Esophagus muscularis mucosa (tissue), 4 donors: ENCODE measurements around the gene AEBP2. TPM values are rescaled to one million over a fixed set of nuclear protein-coding genes. Genes with fewer than 3 reads are reported as not detected.

Experiments
- DNase-seq: peaks from one replicate; pipeline ENCODE4 v3.0.0-alpha.2; 2017; ENCODE audit errors: extremely low spot score
- H3K27ac ChIP-seq, 4 donors: fragments of 200-600 bp; sonication (generic); replicated peaks in 1 of 4; 1 replicate in 3 of 4; 2 replicates in 1 of 4; pipeline ENCODE4 v1.5.1; 2016 to 2019; ENCODE audit warnings: mild to moderate bottlenecking in 1 of 4
- H3K27me3 ChIP-seq, 4 donors: fragments of 200-600 bp; sonication (generic); one replicate each; pipeline versions ENCODE4 v1.5.1 to v1.6.0; 2016 to 2019
- H3K36me3 ChIP-seq, 4 donors: fragments of 200-600 bp; sonication (generic); one replicate each; pipeline ENCODE4 v1.5.1; 2016 to 2019
- H3K4me1 ChIP-seq, 4 donors: fragments of 200-600 bp; sonication (generic); one replicate each; pipeline ENCODE4 v1.5.1; 2016 to 2019
- H3K4me3 ChIP-seq, 4 donors: fragments of 200-600 bp; sonication (generic); 1 replicate in 2 of 4; 2 replicates in 2 of 4; pipeline ENCODE4 v1.5.1; 2016 to 2019; ENCODE audit warnings: mild to moderate bottlenecking in 4 of 4, moderate library complexity in 1 of 4
- H3K9me3 ChIP-seq, 4 donors: fragments of 200-600 bp; sonication (generic); 1 replicate in 3 of 4; 2 replicates in 1 of 4; pipeline ENCODE4 v1.5.1; 2016 to 2019
- EP300 ChIP-seq: sonication (generic); formaldehyde crosslinking; IDR thresholded peaks from one replicate; pipeline ENCODE4 v1.6.1; 2017; ENCODE audit warnings: antibody characterized with exemption
- POLR2A ChIP-seq: fragments of 450-650 bp; IDR thresholded peaks from one replicate; pipeline ENCODE4 v1.6.1; 2017; ENCODE audit warnings: antibody characterized with exemption, moderate library complexity, mild to moderate bottlenecking, low read depth
- POLR2AphosphoS5 ChIP-seq, 2 donors: sonication (generic); formaldehyde crosslinking; IDR thresholded peaks; one replicate each; pipeline ENCODE4 v1.6.1; 2017; ENCODE audit warnings: antibody characterized with exemption in 2 of 2
- WGBS: methylation state at CpG from one replicate; pipeline ENCODE4 v1.1.5; 2018; 5-methylcytosine and 5-hydroxymethylcytosine counted together
- intact Hi-C: fragments of 100-400 bp; cut with DNase I; formaldehyde crosslinking; loops from one replicate; pipeline ENCODE4 v1.15.1; 2023
- total RNA-seq, 4 donors: library from RNA; depleted of rRNA; stranded (reverse); fragments of >200 nt; gene quantifications; one replicate each; pipeline versions ENCODE4 v1.1.0 to v1.2.1, GENCODE V29; 2016
- TF ChIP-seq, protein P1 (sequence below), 3 experiments: fragments of 200-600 bp in 2 of 3; fragments of 450-650 bp in 1 of 3; sonication (generic) in 2 of 3; IDR thresholded peaks; one replicate each; pipeline ENCODE4 v1.5.1; 2017 to 2019; ENCODE audit warnings: antibody characterized with exemption in 3 of 3, mild to moderate bottlenecking in 2 of 3, moderate library complexity in 1 of 3

AEBP2 gene
- total RNA-seq, 4 donors from 2014 or later: 31.8 to 48.9 (median 37.1) TPM

DNA sequence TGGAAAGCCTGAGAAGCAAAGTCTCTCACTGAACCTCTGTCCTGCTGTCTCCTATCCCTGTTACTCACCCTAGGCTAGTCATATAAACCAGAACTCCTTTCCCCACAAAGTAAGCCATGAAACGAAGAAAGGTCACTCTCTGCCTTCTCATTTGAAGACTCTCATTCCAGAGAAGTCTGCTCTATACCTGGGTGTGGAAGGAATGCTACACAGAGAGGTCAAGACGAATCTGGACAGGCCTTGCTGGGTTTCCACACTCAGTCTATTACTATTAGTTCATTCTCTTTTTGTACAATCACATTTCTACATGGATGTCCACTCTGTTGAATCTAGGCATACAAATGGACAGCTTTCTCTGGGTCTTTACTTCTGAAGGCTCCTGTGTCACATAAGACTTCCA lies 2.4 kb upstream of the AEBP2 start:
- intact Hi-C loops: no loop called here
- H3K4me1 ChIP-seq: peaks cover 8 to 19% (median 12%) of the 10 kb centered on the region in 4 donors
- H3K27me3 ChIP-seq: no peaks in the 10 kb centered on the region
- TF ChIP-seq EP300 (no peak), POLR2A (no peak), POLR2AphosphoS5 (IDR thresholded peaks at IDR 0.05) (no peak)
- TF ChIP-seq, protein P1, sequence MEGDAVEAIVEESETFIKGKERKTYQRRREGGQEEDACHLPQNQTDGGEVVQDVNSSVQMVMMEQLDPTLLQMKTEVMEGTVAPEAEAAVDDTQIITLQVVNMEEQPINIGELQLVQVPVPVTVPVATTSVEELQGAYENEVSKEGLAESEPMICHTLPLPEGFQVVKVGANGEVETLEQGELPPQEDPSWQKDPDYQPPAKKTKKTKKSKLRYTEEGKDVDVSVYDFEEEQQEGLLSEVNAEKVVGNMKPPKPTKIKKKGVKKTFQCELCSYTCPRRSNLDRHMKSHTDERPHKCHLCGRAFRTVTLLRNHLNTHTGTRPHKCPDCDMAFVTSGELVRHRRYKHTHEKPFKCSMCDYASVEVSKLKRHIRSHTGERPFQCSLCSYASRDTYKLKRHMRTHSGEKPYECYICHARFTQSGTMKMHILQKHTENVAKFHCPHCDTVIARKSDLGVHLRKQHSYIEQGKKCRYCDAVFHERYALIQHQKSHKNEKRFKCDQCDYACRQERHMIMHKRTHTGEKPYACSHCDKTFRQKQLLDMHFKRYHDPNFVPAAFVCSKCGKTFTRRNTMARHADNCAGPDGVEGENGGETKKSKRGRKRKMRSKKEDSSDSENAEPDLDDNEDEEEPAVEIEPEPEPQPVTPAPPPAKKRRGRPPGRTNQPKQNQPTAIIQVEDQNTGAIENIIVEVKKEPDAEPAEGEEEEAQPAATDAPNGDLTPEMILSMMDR (IDR thresholded peaks at IDR 0.05): no peak
- 53% methylated on average over 2 of the region's 2 CpGs for WGBS
- H3K4me3 ChIP-seq: no peak overlapping the region
- no peaks in the 10 kb centered on the region for H3K36me3 ChIP-seq
- H3K27ac ChIP-seq: no peak overlapping the region
- no peaks in the 10 kb centered on the region for H3K9me3 ChIP-seq
- peak; percentile 79 for DNase-seq

DNA sequence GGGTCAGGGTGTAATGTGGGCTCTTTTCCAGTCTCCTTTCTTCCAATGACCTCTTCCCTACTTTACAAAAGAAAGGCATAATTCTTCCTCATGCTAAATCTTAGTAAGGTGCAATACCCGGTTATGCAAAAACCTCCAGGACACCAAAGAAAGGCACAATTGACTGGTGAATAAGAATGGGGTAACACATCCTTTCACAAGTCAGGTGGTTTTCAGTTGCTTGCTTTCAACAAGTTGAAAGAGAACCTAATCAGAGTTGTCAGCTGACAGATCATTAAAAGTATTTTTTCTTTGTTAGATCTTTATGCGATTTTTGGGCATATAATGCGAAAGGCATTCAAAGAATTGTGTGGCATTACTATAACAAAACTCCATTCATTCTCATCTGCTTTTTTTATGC lies 1.3 kb upstream of the AEBP2 start:
- 78% methylated on average over 3 of the region's 3 CpGs for WGBS
- H3K27me3 ChIP-seq: no peaks in the 10 kb centered on the region
- intact Hi-C loops: no loop called here
- peaks cover 16 to 21% (median 18%) of the 10 kb centered on the region in 4 donors for H3K4me1 ChIP-seq
- H3K9me3 ChIP-seq: no peaks in the 10 kb centered on the region
- no peak overlapping the region for H3K4me3 ChIP-seq
- TF ChIP-seq POLR2AphosphoS5 (IDR thresholded peaks at IDR 0.05): no peak
- TF ChIP-seq EP300: no peak
- TF ChIP-seq, protein P1 (IDR thresholded peaks at IDR 0.05): no peak
- no peak for TF ChIP-seq POLR2A
- H3K36me3 ChIP-seq: peaks cover 0 to under 1% (median under 1%) of the 10 kb centered on the region in 4 donors
- DNase-seq: peak; percentile 39
- H3K27ac ChIP-seq: peak overlapping the region in 1 of 4 donors; percentile 6

DNA sequence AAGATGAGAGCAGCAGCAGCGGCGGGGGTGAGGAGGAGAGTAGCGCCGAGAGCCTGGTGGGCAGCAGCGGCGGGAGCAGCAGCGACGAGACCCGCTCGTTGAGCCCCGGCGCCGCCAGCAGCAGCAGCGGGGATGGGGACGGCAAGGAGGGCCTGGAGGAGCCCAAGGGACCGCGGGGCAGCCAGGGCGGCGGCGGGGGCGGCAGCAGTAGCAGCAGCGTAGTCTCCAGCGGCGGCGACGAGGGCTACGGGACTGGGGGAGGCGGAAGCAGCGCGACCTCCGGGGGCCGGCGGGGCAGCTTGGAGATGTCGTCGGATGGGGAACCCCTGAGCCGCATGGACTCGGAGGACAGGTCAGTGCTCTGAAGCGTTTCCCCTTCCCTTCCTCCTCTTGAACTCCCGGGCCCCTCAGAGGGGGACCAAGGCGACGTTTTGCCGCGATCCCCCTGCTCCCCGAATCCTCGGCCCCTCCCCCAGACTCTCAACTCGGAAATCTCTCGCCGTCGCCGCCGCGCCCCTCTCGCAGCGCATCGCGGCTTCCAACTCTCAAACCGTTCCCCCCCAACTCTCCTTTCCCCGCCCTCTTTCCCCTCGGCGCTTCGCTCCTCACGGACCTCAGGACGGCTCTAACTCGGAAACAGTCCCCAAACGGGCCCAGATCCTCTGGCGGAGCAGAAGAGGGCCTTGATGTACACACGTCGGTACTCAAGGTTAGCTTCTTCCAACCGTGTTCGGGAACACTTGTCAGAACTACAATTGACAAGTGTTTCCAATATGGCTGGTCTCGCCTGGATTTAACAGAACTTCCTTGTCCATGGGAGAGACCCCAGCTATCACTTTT lies 947 bp downstream of the AEBP2 start:
- intact Hi-C loops: no loop called here
- under 1% methylated on average over 46 of the region's 71 CpGs for WGBS
- peak overlapping the region; percentile 91 to 96 (median 94) for H3K27ac ChIP-seq
- DNase-seq: peak; percentile 90
- TF ChIP-seq POLR2A (no peak), EP300 (no peak), POLR2AphosphoS5 (IDR thresholded peaks at IDR 0.05) (no peak)
- TF ChIP-seq, protein P1 (IDR thresholded peaks at IDR 0.05): no peak
- H3K36me3 ChIP-seq: peaks cover 0 to 6% (median 3%) of the 10 kb centered on the region in 4 donors
- peaks cover 29 to 43% (median 39%) of the 10 kb centered on the region in 4 donors for H3K4me1 ChIP-seq
- H3K9me3 ChIP-seq: no peaks in the 10 kb centered on the region
- peak overlapping the region; percentile 83 to 99 (median 92) for H3K4me3 ChIP-seq
- H3K27me3 ChIP-seq: no peaks in the 10 kb centered on the region

DNA sequence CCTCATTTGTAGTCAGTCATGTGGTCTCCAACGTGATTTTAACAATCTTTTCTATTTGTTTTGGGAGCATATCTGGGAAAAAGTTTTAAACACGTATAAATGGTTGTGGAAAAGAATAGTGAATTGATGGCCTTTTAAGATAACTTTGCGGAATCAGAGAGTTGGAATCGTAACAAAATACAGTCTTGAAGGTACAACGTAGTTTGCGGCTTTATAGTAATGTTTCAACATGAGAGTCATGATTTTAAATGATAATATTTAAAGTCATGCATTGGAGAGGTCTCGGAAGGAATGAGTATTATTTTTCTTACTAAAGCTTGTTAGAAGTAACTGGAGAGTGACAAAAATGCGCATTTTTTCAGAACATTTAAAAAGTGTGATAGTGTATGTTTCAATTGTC lies 1.6 kb downstream of the AEBP2 start:
- intact Hi-C loops: no loop called here

More for the DNA sequence above, 1.6 kb downstream of the AEBP2 start:
- 5% methylated on average over 8 of the region's 8 CpGs for WGBS
- Histone ChIP-seq H3K4me1 (peaks cover 29 to 49% (median 44%) of the 10 kb centered on the region in 4 donors), H3K27ac (peak overlapping the region; percentile 91 to 96 (median 94)), H3K9me3 (no peaks in the 10 kb centered on the region), H3K36me3 (peaks cover 0 to 6% (median 3%) of the 10 kb centered on the region in 4 donors), H3K27me3 (no peaks in the 10 kb centered on the region), H3K4me3 (peak overlapping the region; percentile 83 to 99 (median 92))
- DNase-seq: no peak
- no peak for TF ChIP-seq POLR2A
- TF ChIP-seq EP300: no peak
- TF ChIP-seq POLR2AphosphoS5 (IDR thresholded peaks at IDR 0.05): no peak
- TF ChIP-seq, protein P1 (IDR thresholded peaks at IDR 0.05): no peak
